CD1c-positive myeloid dendritic cell (primary cell): ENCODE measurements around the gene FGFR1OP2.
"Not testable (repeated sequence)": the region's sequence is repeated elsewhere in the genome, so short reads cannot be mapped to it uniquely, and the experiment has no call there.

Experiments used
- DNase-seq: peaks from one replicate; pipeline ENCODE4 v3.0.0-alpha.2; 2016; ENCODE audit errors: extremely low spot score

FGFR1OP2 gene

GRCh38 chr12:26937863-26938700 is at the start of gene FGFR1OP2, which contains the start of gene INTS13:
TSS of gene FGFR1OP2 (plus strand) at chr12:26938470. CDS start at chr12:26954159, 15,689 bp downstream.
TSS of gene INTS13 (minus strand) at chr12:26937981. CDS start at chr12:26936803, 1,178 bp downstream.
- peak; percentile 99 for DNase-seq

- DNase-seq = no peak
Observed at GRCh38 chr12:26890784-26891183, 47.5 kb upstream of the FGFR1OP2 start.

- no peak for DNase-seq
Observed at GRCh38 chr12:26891704-26892103, 46.6 kb upstream of the FGFR1OP2 start.

- DNase-seq = no peak
Observed at GRCh38 chr12:26895672-26896071, 42.6 kb upstream of the FGFR1OP2 start.

GRCh38 chr12:26896913-26897312 is 41.4 kb upstream of the FGFR1OP2 start:
- no peak for DNase-seq

GRCh38 chr12:26903396-26903795 is 34.9 kb upstream of the FGFR1OP2 start:
- not testable (repeated sequence) for DNase-seq

- DNase-seq = no peak
Observed at GRCh38 chr12:26906024-26906423, 32.2 kb upstream of the FGFR1OP2 start.

- DNase-seq = no peak
Observed at GRCh38 chr12:26906704-26907103, 31.6 kb upstream of the FGFR1OP2 start.

- DNase-seq = no peak
Observed at GRCh38 chr12:26918321-26919215, 19.7 kb upstream of the FGFR1OP2 start.

- DNase-seq = no peak
Observed at GRCh38 chr12:26919216-26919555, 19.1 kb upstream of the FGFR1OP2 start.

GRCh38 chr12:26921886-26922285 is 16.4 kb upstream of the FGFR1OP2 start:
- DNase-seq = no peak

GRCh38 chr12:26928661-26929060 is 9.6 kb upstream of the FGFR1OP2 start:
- DNase-seq = no peak

- DNase-seq = no peak
Observed at GRCh38 chr12:26929590-26929989, 8.7 kb upstream of the FGFR1OP2 start.

- DNase-seq = peak; percentile 33
Observed at GRCh38 chr12:26935636-26936378, 2.5 kb upstream of the FGFR1OP2 start.

GRCh38 chr12:26936559-26937442 is 1.5 kb upstream of the FGFR1OP2 start:
- DNase-seq = peak; percentile 46

GRCh38 chr12:26937443-26937862 is 817 bp upstream of the FGFR1OP2 start:
- no peak for DNase-seq

GRCh38 chr12:26938701-26939062 is 412 bp downstream of the FGFR1OP2 start:
- DNase-seq = peak; percentile 48

- peak; percentile 34 for DNase-seq
Observed at GRCh38 chr12:26939192-26939832, 1.0 kb downstream of the FGFR1OP2 start.

GRCh38 chr12:26939953-26940352 is 1.7 kb downstream of the FGFR1OP2 start:
- DNase-seq = no peak

- peak; percentile 37 for DNase-seq
Observed at GRCh38 chr12:26940516-26941214, 2.4 kb downstream of the FGFR1OP2 start.
